TTC549 (cell line): ENCODE results near the gene HAAO.

Experiments
- FAIRE-seq: peaks from 2 replicates; lab custom pipeline; 2012; peaks lifted over from hg19 to GRCh38; lab: Jason Lieb, UNC

HAAO gene

GRCh38 chr2:42767899-42768705 is 24.3 kb downstream of the HAAO start:
- FAIRE-seq, result no peak

- no peak for FAIRE-seq
Measured at GRCh38 chr2:42767080-42767898, 25.1 kb downstream of the HAAO start.

- FAIRE-seq, result no peak
Measured at GRCh38 chr2:42765686-42766085, 26.7 kb downstream of the HAAO start.

GRCh38 chr2:42764901-42765300 is 27.5 kb downstream of the HAAO start:
- no peak for FAIRE-seq

DNA sequence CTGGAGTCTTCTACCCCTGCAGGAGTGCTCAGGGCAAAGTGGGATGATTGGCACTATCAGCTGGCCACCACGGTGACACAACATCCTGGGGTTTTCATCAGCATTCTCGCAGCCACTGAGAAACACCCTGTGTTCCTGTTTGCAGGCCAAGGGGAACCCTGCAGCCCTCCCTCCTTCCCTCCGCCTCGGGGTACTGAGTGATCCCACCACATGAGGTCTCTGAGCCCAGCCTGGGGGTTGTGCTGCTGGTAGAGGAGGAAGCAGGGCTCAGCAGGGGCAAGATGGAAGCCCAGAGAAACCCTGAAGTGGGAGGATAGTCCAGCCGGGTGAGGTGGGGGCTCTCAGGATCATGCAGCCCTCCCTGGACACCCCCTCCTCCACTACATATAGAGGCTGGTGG is 28.3 kb downstream of the HAAO start, which contains the start of gene OXER1:
OXER1 (minus strand) TSS at position 40 of the 400 bp plus-strand sequence. CDS start 73 bp downstream, outside the sequence.
- FAIRE-seq, result no peak

DNA sequence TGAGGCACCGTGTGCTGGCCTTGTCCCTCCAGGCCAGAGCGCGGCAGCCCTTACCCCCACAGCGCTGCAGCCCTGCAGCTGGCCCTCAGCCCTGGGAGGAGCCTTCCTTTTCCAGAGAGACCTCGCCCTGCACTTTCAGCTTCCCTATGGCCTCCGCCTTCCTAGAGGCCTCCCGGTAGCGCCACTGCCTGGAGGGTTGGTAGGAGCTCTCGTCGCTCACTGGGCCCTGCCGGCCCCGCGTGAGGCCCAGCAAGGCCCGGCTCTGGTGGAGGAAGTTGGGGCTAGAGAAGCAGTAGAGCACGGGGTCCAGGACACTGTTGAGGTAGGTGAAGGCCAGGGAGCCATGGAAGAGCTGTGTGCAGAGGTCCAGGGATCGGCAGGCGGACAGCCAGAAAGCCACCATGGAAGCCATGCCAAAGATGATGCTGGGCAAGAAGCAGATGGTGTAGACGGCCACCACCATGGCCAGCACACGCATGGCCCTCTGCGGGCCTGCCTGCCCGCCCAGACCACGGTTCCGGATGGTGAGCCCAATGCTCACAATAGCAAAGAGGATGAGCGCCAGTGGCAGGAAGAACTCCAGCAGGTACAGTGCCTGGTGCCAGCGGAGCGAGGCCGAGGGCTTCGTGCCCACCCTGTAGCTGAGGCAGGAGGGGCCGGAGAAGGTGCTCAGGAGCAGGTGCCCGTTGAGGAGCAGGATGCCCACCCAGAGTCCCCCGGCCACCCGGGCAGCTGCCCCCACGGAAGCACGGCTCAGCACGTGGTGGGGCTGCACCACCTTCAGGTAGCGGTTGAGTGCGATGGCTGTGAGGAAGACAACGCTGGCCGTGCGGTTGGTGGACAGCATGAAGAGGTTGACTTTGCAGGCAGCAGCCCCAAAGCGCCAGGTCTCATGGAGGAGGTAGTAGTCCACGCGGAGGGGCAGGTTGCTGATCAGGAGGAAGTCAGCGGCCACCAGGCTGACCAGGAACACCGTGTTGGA is 29.3 kb downstream of the HAAO start:
- no peak for FAIRE-seq

GRCh38 chr2:42762155-42762554 is 30.2 kb downstream of the HAAO start:
- no peak for FAIRE-seq

DNA sequence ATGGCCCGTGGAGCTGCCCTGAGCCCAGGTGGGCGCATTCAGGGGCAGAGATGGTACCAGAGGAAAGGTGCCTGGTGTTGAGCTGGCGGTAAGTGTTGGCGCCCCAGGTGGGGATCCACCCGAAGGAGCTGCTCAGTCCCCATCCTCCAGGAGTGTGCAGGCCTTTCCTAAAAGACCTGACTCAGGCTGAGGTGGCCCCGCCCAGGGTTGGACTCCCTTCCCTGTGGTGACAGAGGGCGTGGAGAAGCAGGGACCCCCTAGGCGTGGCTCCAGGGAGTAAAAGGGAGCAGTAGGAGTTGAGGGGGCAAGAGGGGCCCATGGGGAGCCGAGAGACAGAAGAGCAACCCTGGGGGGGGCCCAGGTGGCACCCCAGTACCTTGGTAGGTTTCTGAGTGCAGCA is 30.8 kb downstream of the HAAO start:
- no peak for FAIRE-seq

- FAIRE-seq, result no peak
Measured at GRCh38 chr2:42758751-42759150, 33.6 kb downstream of the HAAO start.

DNA sequence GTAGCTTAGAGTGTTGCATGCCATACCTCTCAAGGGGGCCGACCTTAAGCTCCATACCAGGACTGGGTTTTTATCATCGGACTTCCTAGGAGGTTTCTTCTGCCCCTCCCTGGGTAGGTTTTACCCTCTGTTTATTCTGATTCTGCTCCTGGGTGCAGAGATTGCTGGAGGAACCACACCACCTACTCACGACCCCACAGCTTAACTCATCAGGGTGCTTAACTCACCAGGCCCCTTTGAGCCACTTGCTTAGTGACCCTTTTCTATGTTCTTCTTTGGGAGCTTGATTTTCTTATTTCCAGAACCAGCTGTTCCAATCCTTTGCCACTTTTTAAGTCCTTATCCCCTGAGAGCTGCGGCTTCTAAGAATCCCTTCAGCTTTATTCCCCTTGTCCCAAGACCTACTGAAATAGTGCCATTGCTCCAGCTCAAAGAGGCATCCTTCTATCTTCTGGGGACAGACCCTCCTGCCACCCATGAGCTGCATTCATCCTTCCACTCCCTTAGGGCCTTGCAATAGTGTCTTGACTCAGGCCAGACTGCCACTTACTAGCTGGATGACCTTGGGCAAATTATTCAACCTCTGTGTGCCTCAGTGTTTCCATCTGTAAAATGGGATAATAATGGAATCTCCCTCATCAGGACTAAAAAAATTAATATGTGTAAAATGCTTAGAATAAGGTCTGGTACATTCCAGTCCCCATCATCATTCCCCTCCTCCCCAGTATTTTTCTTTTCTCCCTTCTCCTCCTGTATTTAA is 34.2 kb downstream of the HAAO start:
- no peak for FAIRE-seq

DNA sequence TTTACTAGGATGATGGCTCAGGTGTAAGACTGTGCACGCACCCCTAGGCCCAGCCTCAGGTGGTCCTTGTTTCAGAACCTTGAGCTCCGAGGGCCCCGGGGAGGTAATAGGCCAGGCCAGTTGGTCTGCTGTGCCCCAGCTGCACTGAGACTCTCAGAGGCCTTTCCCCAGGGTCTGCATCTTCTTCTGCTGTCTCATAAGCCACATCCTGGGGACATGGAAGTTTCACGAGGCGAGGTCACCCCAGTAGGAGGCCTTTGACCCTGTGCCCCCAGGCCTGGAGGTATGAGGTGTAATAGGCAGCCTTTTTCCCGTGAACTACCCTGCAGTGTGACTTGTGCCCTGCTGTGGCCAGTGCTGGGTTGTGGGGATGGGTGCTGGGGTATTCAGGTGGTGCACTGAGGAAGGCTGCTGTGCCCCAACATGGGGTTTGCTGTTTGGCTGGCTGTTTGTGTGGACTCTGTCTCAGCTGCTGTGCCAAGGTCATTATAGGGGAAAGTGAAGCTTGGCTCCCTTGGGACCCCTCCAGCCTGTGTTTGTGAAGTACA is 35.3 kb downstream of the HAAO start:
- no peak for FAIRE-seq

DNA sequence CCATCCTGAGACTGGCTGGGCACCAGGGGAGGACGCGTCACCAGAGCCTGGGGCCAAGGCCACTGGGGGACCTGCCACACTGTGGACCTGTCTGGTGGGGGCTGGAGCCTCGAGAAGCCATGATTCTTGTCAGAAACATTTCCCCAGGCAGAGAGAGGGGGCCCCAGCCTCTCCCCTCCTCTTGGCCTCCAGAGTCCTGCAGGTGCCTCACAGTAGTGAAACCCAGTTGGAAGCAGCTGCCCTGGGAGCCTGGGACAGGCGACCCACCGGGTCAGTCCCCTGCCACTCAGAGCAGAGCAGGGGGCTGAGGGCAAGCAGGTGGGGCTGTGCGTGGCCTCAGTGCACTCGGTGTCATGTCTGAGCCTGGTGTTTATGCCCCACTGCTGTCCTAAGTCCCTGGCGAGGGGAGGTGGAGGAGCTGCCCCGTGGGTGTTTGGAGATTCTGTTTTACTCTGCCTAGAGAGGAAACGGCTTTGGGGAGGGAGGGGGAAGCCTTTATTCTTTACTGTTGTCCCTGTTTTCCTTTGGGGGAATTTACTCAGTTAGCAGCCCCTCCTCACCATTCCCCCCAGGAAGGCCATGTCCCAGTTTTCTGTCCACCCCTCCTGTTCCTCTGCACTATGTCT is 36.1 kb downstream of the HAAO start:
- no peak for FAIRE-seq

DNA sequence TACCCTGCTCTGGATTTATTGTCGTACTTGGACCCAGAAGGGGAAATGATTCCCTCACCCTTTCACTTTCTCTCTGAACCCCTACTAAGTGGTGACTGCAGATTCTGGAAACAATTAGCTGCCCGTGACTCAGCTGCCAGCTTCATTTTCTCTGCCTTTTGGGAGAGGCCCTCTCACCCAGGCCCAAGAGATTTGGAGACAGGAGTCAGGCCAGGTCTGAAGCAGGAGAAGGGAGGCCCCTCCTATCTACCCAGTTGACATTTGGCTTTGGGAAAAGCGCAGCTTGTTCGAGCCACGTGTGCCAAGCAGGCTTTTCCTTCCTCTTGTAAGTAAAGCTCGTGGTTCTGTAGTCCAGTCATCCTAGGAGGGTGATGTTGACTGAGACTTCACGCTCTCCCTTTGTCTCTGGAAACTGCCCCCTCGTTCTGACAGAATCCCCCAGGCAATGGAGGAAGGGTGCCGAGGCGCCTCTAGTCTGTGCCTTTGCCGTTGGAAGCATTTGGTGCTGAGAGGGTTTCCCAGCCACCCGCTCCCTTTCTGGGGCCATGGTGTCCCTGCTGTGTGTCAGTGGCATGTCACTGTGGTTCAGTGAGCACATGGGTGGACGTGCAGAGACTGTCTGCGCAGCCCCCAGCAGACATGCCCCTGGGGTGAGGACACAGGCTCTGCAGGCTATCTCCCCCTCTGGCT is 37.0 kb downstream of the HAAO start:
- FAIRE-seq, result no peak

- no peak for FAIRE-seq
Measured at GRCh38 chr2:42754776-42755140, 37.6 kb downstream of the HAAO start.

GRCh38 chr2:42754021-42754775 is 38.2 kb downstream of the HAAO start:
- FAIRE-seq, result no peak

- no peak for FAIRE-seq
Measured at GRCh38 chr2:42752816-42753813, 39.3 kb downstream of the HAAO start.

DNA sequence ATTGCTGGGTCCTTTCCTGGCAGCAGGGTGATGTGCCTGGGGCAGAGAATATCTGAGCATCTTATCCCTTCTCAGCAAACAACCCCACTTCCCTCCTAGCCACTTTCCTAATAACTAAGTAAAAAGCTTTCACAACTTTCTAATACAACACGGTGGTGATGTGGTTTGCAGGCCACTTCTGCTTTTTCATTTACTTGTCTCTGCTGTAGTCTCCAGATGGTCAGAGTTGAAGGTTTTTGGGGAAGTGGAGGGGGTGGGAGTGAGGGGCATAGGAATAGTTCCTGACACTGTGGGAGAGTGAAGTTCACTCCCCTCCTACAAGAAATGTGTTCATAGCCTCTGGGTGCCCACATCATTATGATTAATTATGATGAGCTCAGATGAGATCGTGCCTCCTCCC is 40.1 kb downstream of the HAAO start:
- no peak for FAIRE-seq

- no peak for FAIRE-seq
Measured at GRCh38 chr2:42748840-42749239, 43.5 kb downstream of the HAAO start.
